NCI-H146 treated with DMSO at 0.1 percent for 48 hours (cell line): ENCODE measurements around the gene OR9Q1.

Experiments
- DNase-seq: peaks from one replicate; lab custom pipeline; 2025; ENCODE audit not compliant: unreplicated experiment; lab: John Stamatoyannopoulos, UW

Gene OR9Q1

GRCh38 chr11:58030653-58031052 is 7.0 kb downstream of the OR9Q1 start, which contains the start of gene OR6Q1:
Gene OR6Q1 (plus strand): TSS chr11:58030953. CDS start chr11:58030953, 0 bp downstream.
- no peak for DNase-seq

- DNase-seq, result no peak
Measured at GRCh38 chr11:58034471-58034870, 10.8 kb downstream of the OR9Q1 start.

GRCh38 chr11:58039589-58039988 is 15.9 kb downstream of the OR9Q1 start:
- no peak for DNase-seq

GRCh38 chr11:58043379-58043778 is 19.7 kb downstream of the OR9Q1 start:
- DNase-seq, result no peak

- no peak for DNase-seq
Measured at GRCh38 chr11:58046231-58046630, 22.6 kb downstream of the OR9Q1 start.

- DNase-seq, result no peak
Measured at GRCh38 chr11:58047818-58048217, 24.1 kb downstream of the OR9Q1 start.

- no peak for DNase-seq
Measured at GRCh38 chr11:58055806-58056401, 32.2 kb downstream of the OR9Q1 start.

GRCh38 chr11:58057481-58057880 is 33.8 kb downstream of the OR9Q1 start:
- no peak for DNase-seq

- DNase-seq, result no peak
Measured at GRCh38 chr11:58058276-58059006, 34.8 kb downstream of the OR9Q1 start.

- no peak for DNase-seq
Measured at GRCh38 chr11:58059007-58059350, 35.3 kb downstream of the OR9Q1 start.

- no peak for DNase-seq
Measured at GRCh38 chr11:58060535-58060934, 36.9 kb downstream of the OR9Q1 start.

GRCh38 chr11:58060939-58061672 is 37.4 kb downstream of the OR9Q1 start:
- DNase-seq, result no peak

- no peak for DNase-seq
Measured at GRCh38 chr11:58061813-58062212, 38.1 kb downstream of the OR9Q1 start.

GRCh38 chr11:58067685-58068084 is 44.0 kb downstream of the OR9Q1 start:
- no peak for DNase-seq

GRCh38 chr11:58068655-58069054 is 45.0 kb downstream of the OR9Q1 start:
- no peak for DNase-seq

- DNase-seq, result no peak
Measured at GRCh38 chr11:58070585-58070984, 46.9 kb downstream of the OR9Q1 start.

GRCh38 chr11:58075781-58076180 is 52.1 kb downstream of the OR9Q1 start:
- no peak for DNase-seq

GRCh38 chr11:58086528-58086927 is 62.8 kb downstream of the OR9Q1 start:
- no peak for DNase-seq

GRCh38 chr11:58097437-58097836 is 73.8 kb downstream of the OR9Q1 start:
- DNase-seq, result no peak

- DNase-seq, result no peak
Measured at GRCh38 chr11:58121096-58121495, 97.4 kb downstream of the OR9Q1 start.

- no peak for DNase-seq
Measured at GRCh38 chr11:58125469-58125868, 101.8 kb downstream of the OR9Q1 start, which contains the start of gene OR9I1. Gene OR9I1 (minus strand): TSS chr11:58125530. CDS start chr11:58119444, 6,086 bp downstream.

- DNase-seq, result no peak
Measured at GRCh38 chr11:58127350-58127749, 103.7 kb downstream of the OR9Q1 start.
